ENCODE measurements around the gene ANKS1B. TPM values are rescaled to one million over a fixed set of nuclear protein-coding genes. Genes with fewer than 3 reads are reported as not detected.
"Not testable (repeated sequence)": the region's sequence is repeated elsewhere in the genome, so short reads cannot be mapped to it uniquely, and the experiment has no call there.

The ANKS1B gene
- polyA plus RNA-seq, 3 donors: 3.9 to 5.2 (median 4.6) TPM

DNA sequence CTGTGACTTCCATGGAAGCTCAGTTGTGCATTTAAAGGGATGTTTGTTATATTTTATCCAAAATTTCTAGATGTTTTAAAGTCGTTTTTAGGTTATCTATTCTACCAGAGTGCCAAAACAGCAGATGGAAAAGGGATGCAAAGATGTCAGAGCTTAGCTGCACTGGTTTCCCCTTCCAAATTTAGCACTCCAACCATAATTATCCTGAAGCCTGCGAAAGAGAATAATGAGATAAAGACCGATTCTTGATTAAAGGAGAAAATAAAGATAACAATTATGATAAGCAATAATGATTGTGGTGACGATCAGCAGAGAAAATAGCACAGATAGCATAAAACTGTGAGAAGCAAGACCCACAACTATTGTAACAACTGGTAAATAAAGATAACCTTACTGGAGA lies 186.8 kb downstream of the ANKS1B start:
- not testable (repeated sequence) for DNase-seq (ENCODE audit: extremely low read depth in 1 of 11, low read depth in 9 of 11, low spot score in 4 of 11)

DNA sequence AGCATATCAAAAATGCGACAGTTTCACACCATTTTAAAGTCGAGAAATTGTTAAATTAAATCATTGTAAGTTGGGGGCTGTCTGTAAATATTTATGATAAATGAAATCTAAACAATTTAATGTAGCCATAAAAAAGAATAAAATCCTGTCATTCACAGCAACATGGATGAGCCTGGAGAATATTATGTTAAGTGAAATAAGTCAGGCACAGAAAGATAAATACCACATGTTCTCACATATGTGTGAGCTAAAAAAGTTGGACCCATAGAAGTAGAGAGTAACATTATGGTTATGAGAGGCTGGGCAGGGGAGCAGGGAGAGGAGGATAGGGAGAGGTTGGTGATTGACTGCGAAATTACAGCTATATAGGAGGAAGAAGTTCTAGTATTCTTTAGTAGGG lies 201.3 kb downstream of the ANKS1B start:
- no peak for DNase-seq (ENCODE audit: extremely low read depth in 1 of 11, low read depth in 9 of 11, low spot score in 4 of 11)

DNA sequence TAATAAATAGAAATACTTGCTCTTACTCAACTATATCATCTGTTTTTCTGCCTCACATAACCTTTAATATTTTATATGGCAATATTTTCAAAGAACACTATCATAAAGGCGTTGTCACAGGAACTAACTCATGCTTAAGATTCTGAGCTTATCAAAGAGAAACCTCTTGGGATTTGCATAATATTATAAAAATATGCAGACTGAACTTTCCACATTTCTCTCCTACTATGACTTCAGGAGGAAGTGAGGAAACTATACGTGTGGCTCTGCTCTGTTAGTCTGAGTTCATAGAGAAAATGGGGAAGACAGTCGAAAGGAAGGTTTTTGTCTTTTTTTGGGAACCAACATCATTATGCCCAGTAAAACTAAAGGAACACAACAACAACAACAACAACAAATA lies 212.5 kb downstream of the ANKS1B start:
- DNase-seq (ENCODE audit: extremely low read depth in 1 of 11, low read depth in 9 of 11, low spot score in 4 of 11): no peak

DNA sequence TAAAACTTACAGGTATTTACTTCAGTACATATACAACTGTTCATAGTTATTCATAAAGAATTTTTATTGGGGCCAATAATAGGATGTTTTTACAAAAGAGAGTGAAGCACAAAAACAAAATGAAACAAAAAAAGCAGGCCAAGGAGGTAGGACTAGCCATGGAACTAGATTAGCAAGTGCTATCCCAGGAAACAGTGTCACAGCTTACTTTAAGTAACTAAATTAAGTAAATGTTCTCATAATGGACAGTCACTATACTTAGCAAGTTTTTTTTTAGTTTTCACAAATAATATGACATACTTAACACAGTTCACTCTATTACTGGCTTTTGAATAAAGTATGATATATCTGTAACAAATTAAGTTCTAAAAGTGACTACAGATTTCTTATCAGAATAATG lies 213.1 kb downstream of the ANKS1B start:
- DNase-seq (ENCODE audit: extremely low read depth in 1 of 11, low read depth in 9 of 11, low spot score in 4 of 11): no peak

DNA sequence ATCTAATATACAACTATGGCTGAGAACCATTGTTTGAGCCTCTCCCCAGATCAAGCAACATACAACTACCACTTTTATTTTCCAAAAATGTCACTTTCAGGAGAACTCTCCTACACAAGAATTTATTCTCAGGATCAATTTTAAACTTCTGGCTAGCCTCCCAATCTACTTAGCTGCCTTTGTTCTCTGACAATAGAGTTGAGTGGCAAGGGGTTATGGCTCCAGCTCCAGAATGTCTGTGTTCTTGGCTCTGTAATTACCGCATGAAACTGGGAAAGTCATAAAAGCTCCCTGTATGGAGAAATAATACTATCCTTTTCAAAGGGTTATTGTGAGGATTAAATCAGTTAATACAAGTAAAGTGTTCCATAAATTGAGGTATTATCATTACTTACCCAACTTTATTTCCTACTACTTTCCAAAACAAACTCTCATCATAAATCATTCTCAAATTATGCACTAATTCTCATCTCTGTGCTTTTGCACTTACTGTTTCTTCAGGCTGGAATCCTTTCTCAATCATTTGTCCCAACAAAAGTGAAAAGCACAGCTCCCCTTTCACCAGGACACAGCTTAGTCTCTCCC lies 215.2 kb downstream of the ANKS1B start:
- DNase-seq (ENCODE audit: extremely low read depth in 1 of 11, low read depth in 9 of 11, low spot score in 4 of 11): no peak

DNA sequence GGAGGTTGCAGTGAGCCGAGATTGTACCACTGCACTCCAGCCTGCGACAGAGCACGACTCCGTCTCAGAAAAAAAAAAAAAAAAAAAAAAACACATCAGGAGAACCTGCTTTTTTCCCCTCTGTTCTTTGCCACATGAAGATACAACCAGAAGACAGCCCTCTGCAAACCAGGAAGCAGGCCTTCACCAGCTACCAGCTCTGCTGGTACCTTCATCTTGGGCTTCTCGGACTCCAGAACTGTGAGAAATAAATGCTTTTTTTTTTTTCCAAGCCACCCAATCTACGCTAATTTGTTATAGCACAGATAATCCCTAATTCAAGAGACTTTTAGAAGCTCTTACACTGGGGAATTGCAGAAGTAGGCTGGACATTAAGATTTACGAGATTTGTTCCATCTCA lies 216.0 kb downstream of the ANKS1B start:
- no peak for DNase-seq (ENCODE audit: extremely low read depth in 1 of 11, low read depth in 9 of 11, low spot score in 4 of 11)

- DNase-seq (ENCODE audit: extremely low read depth in 1 of 11, low read depth in 9 of 11, low spot score in 4 of 11): peak in 5 of 11 donors; percentile 1 to 13 (median 7)
Observed at GRCh38 chr12:99767809-99768208, 216.9 kb downstream of the ANKS1B start.

- no peak for DNase-seq (ENCODE audit: extremely low read depth in 1 of 11, low read depth in 9 of 11, low spot score in 4 of 11)
Observed at GRCh38 chr12:99766408-99766807, 218.3 kb downstream of the ANKS1B start.

GRCh38 chr12:99765469-99766114 lies 219.1 kb downstream of the ANKS1B start:
- no peak for DNase-seq (ENCODE audit: extremely low read depth in 1 of 11, low read depth in 9 of 11, low spot score in 4 of 11)

DNA sequence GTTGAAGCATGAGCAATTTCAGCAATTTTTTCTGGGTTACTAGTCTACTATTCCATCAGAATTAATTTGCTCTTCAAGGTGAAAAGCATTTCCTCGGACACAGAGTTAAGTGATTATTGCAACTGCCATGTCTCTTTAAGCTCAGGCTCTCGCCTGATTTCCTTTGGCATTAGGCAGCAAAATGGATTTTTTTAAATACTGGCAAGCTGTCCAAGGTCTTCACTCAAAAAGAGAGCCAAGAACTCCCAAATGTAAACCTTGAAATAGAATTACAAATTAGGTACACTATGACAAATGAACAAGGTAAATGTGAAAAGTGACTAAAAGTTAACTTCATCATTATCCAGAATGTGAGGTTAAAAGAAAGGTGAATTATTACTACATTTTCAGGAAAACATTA lies 225.3 kb downstream of the ANKS1B start:
- DNase-seq (ENCODE audit: extremely low read depth in 1 of 11, low read depth in 9 of 11, low spot score in 4 of 11): no peak

- no peak for DNase-seq (ENCODE audit: extremely low read depth in 1 of 11, low read depth in 9 of 11, low spot score in 4 of 11)
Observed at GRCh38 chr12:99758997-99759396, 225.7 kb downstream of the ANKS1B start.

DNA sequence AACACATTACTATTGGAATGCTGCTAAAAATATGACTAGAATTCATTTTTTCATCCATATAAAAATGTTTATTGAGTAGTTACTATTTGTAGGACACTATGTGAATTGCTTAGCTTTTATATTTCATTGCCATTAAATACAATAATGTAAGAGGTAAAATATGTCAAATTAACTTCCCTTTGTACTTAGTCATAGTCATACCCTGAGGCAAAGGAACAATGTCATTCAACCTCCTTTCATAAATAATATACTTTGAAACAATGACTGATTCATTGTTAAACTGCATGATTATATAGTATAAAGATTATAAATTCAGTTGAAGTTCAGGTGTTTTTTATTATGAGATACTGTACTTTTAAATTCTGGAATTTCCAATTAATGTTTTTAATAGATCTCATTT lies 232.0 kb downstream of the ANKS1B start:
- no peak for DNase-seq (ENCODE audit: extremely low read depth in 1 of 11, low read depth in 9 of 11, low spot score in 4 of 11)

DNA sequence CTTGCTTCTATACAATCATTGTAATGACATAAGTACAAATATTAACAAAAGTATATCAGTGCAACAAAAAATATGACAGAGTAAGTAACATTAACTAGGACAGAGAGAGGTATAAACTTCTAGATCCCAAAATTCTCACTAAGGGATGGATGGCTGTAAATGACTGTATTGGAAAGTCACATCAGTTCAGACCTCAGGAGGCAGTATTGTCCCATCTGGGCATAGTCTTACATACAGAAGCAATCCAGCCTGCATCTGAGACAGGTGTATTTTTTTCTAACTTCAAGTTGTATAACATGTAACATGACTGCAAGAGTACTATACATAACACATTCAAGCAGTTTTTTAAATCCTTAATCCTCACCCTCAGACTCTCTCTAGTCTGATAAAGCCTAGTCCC lies 238.2 kb downstream of the ANKS1B start:
- no peak for DNase-seq (ENCODE audit: extremely low read depth in 1 of 11, low read depth in 9 of 11, low spot score in 4 of 11)

DNA sequence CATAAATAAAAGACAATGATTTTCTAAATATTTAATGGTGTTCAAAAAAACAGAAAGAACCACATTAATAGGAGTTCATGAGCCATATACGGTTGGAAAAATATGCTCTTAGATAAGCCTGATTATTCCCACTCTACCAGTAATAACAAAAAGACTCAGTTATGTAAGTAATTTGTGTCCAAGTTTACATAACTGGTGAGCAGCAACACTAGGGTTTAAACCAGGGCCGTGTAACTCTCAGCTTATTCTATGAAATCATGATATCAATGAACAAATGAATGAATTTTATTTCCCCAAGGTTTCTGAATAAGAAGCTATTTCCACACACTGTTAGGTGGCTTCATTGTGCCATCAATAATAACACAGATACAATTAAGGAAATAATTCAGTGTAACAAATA lies 238.8 kb downstream of the ANKS1B start:
- DNase-seq (ENCODE audit: extremely low read depth in 1 of 11, low read depth in 9 of 11, low spot score in 4 of 11): no peak

DNA sequence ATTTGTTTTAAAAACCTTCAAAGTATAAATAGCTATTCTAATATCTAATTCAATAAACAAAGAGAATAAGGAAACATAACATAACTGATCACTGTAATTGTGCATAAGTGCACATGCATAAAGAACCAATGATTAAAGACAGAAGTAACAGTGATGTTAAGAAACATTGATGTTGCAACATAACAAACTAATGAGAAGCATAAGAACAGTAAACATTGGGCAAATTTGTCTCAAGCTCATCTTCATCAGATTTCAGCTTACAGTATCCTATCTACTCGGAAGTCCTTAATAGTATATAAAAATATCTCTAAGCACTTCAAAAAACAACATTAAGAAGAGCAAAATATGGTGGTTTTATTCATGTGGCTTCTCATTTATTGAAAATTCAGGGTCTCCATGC lies 239.6 kb downstream of the ANKS1B start:
- DNase-seq (ENCODE audit: extremely low read depth in 1 of 11, low read depth in 9 of 11, low spot score in 4 of 11): no peak

GRCh38 chr12:99736760-99737269 lies 247.9 kb downstream of the ANKS1B start:
- no peak for DNase-seq (ENCODE audit: extremely low read depth in 1 of 11, low read depth in 9 of 11, low spot score in 4 of 11)

DNA sequence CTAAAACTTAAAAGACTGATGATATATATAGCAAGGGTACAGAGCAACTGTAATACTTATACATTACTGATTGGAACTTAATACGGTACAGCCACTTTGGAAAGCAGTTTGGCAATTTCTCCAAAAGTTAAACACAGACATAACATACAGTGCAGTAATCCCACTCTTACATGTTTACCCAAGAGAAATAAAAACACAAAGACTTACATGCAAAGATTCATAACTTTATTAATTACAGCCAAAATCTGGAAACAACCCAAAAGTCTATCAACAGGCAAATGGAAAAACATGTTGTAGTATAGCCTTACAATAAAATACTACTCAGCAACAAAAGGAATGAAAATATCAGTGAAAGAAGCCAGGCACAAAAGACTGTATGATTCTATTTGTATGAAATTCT lies 252.6 kb downstream of the ANKS1B start:
- DNase-seq (ENCODE audit: extremely low read depth in 1 of 11, low read depth in 9 of 11, low spot score in 4 of 11): no peak

GRCh38 chr12:99722690-99723486 lies 261.8 kb downstream of the ANKS1B start:
- no peak for DNase-seq (ENCODE audit: extremely low read depth in 1 of 11, low read depth in 9 of 11, low spot score in 4 of 11)

DNA sequence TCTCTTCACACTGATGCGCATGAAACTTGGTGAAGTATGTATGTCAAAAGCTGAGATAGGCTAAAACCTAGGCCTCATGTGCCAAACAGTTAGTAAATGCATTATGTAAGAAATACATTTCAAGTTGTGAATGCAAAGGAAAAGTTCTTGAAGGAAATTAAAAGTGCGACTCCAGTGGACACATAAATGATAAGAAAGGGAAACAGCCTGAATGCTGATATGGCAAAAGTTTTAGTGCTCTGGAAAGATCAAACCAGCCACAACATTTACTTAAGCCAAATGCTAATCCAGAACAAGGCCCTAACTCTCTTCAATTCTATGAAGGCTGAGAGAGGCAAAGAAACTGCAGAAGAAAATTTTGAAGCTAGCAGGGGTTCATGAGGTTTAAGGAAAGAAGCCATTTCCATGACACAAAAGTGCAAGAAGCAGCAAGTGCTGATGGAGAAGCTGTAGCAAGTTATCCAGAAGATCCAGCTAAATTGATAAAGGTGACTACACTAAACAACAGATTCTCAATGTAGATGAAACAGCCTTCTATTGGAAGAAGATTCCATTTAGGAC lies 262.9 kb downstream of the ANKS1B start:
- DNase-seq (ENCODE audit: extremely low read depth in 1 of 11, low read depth in 9 of 11, low spot score in 4 of 11): no peak

DNA sequence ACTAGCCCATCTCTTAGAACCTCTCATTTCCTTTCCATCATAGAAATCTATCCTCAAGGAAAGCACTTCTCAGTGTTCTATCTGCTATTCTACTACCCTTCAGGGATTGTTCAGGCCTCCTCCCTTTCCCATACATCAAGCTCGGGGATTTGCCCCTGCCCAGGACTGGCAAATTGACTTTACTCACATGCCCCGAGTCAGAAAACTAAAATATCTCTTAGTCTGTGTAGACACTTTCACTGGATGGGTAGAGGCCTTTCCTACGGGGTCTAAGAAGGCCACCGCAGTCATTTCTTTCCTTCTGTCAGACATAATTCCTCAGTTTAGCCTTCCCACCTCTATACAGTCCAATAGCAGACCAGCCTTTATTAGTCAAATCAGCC lies 264.7 kb downstream of the ANKS1B start:
- not testable (repeated sequence) for DNase-seq (ENCODE audit: extremely low read depth in 1 of 11, low read depth in 9 of 11, low spot score in 4 of 11)

Measured in renal cortex interstitium (tissue), 11 donors.